GM12865 (cell line): ENCODE results near the gene EBF3.

Experiments
- DNase-seq: peaks from one replicate; pipeline ENCODE4 v3.0.0; 2010; ENCODE audit warnings: low read depth
- H3K4me3 ChIP-seq: 2 replicates; pipeline ENCODE4 v1.5.1; 2011; ENCODE audit warnings: mild to moderate bottlenecking, low read depth, low read length, control low read depth
- TF ChIP-seq, protein P1 (sequence below): IDR thresholded peaks from 2 replicates; pipeline ENCODE4 v1.5.1; 2011; ENCODE audit warnings: low read length, control low read depth, low read depth, inconsistent platforms; ENCODE audit not compliant: insufficient read depth; ENCODE audit errors: missing control alignments

The EBF3 gene

DNA sequence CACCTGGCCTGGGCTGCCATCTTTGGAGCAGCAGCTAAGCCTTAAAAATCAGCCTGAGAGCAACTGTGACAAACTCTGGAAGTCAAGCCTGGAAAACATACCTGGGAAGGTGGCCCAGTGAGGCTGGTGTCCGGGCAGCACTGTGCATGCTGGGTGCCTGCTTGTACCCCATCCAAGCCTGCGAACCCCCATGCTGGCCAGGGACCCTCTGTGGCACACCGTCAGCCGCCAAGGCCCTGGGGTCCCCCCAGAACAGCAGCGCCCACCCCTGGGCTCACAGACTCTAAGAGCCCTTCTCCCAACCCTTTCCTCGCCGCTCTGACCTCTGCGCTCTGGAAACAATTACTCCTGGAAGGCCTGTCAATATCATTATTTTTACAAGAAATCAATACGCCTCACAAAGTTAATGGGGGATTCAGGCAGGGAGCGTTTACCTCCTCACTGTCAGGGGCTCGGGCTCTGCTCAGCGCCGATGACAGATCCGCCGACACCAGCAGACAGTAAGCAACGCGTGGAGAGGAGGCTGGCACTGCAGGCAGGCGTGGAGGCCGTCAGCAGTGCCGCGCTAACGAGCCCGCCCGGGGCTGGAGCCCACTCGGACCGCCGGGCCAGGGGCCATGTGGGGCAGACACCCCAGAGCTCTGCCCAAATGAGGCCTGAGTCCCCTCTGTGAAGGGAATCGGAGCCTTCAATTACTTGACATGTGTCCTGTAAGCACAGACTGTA lies 54.4 kb downstream of the EBF3 start:
- no peak for DNase-seq
- TF ChIP-seq, protein P1, sequence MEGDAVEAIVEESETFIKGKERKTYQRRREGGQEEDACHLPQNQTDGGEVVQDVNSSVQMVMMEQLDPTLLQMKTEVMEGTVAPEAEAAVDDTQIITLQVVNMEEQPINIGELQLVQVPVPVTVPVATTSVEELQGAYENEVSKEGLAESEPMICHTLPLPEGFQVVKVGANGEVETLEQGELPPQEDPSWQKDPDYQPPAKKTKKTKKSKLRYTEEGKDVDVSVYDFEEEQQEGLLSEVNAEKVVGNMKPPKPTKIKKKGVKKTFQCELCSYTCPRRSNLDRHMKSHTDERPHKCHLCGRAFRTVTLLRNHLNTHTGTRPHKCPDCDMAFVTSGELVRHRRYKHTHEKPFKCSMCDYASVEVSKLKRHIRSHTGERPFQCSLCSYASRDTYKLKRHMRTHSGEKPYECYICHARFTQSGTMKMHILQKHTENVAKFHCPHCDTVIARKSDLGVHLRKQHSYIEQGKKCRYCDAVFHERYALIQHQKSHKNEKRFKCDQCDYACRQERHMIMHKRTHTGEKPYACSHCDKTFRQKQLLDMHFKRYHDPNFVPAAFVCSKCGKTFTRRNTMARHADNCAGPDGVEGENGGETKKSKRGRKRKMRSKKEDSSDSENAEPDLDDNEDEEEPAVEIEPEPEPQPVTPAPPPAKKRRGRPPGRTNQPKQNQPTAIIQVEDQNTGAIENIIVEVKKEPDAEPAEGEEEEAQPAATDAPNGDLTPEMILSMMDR: no peak

GRCh38 chr10:129909080-129909479 lies 55.0 kb downstream of the EBF3 start:
- no peak for DNase-seq
- TF ChIP-seq, protein P1: no peak

More for the DNA sequence above, 54.4 kb downstream of the EBF3 start:
- H3K4me3 ChIP-seq: no peak overlapping the region

DNA sequence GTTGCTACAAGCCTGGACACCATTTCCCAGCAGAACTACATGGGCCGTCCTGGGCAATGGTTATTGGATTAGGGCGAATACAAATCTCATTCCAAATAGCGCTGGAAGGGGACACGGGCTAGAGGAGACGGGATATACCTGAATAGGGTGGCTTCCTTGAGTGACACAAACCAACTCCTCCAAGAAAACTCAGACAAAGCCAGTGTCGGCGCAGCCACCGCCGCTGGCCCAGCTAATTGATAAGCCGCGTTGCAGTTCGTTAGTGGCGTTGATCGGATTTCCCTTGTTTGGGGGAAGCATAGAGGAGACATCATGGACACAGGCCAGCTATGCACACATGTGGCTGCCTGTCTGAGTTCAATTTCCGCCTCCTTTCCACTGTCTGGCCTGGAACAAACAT lies 55.7 kb downstream of the EBF3 start:
- TF ChIP-seq, protein P1: no peak
- DNase-seq: no peak
- H3K4me3 ChIP-seq: no peak overlapping the region

More at GRCh38 chr10:129909080-129909479, 55.0 kb downstream of the EBF3 start:
- no peak overlapping the region for H3K4me3 ChIP-seq

DNA sequence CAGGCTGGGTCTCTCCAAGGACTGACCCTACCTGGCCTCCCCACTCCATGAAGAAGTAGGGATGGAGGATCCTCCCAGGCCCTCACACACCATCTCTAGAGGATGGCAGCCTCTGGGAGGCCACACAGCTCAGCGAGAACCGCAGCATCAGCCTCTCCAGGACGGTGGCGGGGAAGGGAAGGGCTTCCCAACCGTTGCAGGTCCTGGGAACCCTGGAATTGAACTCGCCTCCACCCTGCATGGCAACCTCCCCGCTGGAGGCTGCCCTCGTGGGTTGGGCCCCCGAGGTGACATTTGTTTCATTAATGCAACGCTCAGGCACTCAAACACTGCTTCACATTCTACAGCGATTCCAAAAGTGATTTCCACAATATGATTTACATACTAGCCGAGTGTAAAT lies 58.5 kb downstream of the EBF3 start:
- TF ChIP-seq, protein P1: no peak
- no peak overlapping the region for H3K4me3 ChIP-seq
- DNase-seq: no peak

GRCh38 chr10:129904323-129904722 lies 59.8 kb downstream of the EBF3 start:
- TF ChIP-seq, protein P1: no peak

DNA sequence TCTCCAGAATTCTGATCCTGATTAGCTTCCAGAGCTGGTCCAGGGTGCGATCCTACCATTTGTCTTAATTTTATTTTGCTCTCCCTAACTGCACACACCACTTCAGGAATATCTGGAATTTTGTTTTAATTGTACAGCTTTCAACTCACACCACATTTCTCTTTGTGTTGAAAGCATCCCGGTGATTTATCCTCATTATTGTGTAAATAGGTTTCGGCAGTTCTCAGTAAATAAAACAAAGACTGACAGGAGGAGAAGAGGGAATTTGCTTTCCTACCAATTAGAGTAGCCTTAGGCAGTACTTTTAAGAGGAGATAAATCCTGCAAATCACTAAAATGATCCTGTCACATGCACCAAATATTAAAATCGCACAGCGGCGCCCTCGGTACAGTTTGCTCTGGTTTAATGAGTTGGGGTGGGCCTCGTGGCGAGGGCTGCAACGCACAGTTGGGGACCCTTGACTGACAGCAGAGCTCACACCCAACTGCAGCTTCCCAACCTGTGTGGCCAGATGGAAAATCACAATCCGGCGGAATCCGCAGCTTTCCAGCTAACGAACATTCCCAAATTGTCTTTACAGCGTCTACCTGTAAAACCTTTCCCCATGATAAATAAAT lies 62.6 kb downstream of the EBF3 start:
- H3K4me3 ChIP-seq: no peak overlapping the region
- TF ChIP-seq, protein P1: no peak
- no peak for DNase-seq

More at GRCh38 chr10:129904323-129904722, 59.8 kb downstream of the EBF3 start:
- DNase-seq: no peak
- no peak overlapping the region for H3K4me3 ChIP-seq

GRCh38 chr10:129900825-129901224 lies 63.2 kb downstream of the EBF3 start:
- no peak for DNase-seq
- TF ChIP-seq, protein P1: no peak
- H3K4me3 ChIP-seq: no peak overlapping the region
